SK-N-SH (cell line): Measurements from ENCODE around the gene IRF5. TPM values are rescaled to one million over a fixed set of nuclear protein-coding genes. Genes with fewer than 3 reads are reported as not detected.

Experiments used
- polyA plus RNA-seq, 3 experiments: library from polyadenylated mRNA; depleted of rRNA; stranded (reverse); fragments of >200 nt; gene quantifications; 2 replicates each; pipeline ENCODE4 v1.2.3, GENCODE V29; 2012
- small RNA-seq, 7 experiments: library from RNA; depleted of rRNA; stranded (forward); fragments of <200 nt; gene quantifications; one replicate each; pipeline ENCODE3, GENCODE V24; 2012

Gene IRF5
- polyA plus RNA-seq, 1 of the 3 experiments (the other 2 are of a cell fraction): 0.62 TPM

Small RNA genes within 50 kb of the gene (small RNA-seq; reads per million reads assigned to genes)
- gene RN7SL306P: 0 reads per million in 7 experiments

Other genes with a start within 250 kb of the IRF5 start
- 195 and 294 TPM in 2 replicates for gene CALU, start 198.6 kb upstream of the IRF5 start, polyA plus RNA-seq (2012; rRNA removed)
- gene OPN1SW, start 162.1 kb upstream of the IRF5 start, polyA plus RNA-seq (2012; rRNA removed): 0.05 TPM in 1 of 2 replicates, not detected in the other
- gene CCDC136, start 146.0 kb upstream of the IRF5 start, polyA plus RNA-seq (2012; rRNA removed): 48.4 and 65.3 TPM in 2 replicates
- gene FLNC, start 107.5 kb upstream of the IRF5 start, polyA plus RNA-seq (2012; rRNA removed): 22.5 and 43.7 TPM in 2 replicates
- 437 and 495 TPM in 2 replicates for gene ATP6V1F, start 75.1 kb upstream of the IRF5 start, polyA plus RNA-seq (2012; rRNA removed)
- not detected in 2 replicates for gene KCP, start 27.2 kb upstream of the IRF5 start, polyA plus RNA-seq (2012; rRNA removed)
- gene TNPO3, start 117.2 kb downstream of the IRF5 start, polyA plus RNA-seq (2012; rRNA removed): 27.8 and 32.7 TPM in 2 replicates
- gene TSPAN33, start 206.8 kb downstream of the IRF5 start, polyA plus RNA-seq (2012; rRNA removed): 6.9 and 7.2 TPM in 2 replicates